AG09309 (cell line): ENCODE results near the gene MTF1.

Source experiments
- DNase-seq: peaks from one replicate; pipeline ENCODE4 v3.0.0-alpha.2; 2010; ENCODE audit warnings: low read depth
- H3K4me3 ChIP-seq: 2 replicates; pipeline ENCODE4 v1.5.1; 2011; ENCODE audit warnings: mild to moderate bottlenecking, low read depth, low read length, moderate library complexity; ENCODE audit not compliant: control insufficient read depth
- CTCF ChIP-seq: IDR thresholded peaks from 2 replicates; pipeline ENCODE4 v1.5.1; 2011; ENCODE audit warnings: mild to moderate bottlenecking, low read depth, low read length, inconsistent platforms; ENCODE audit not compliant: insufficient read depth, control insufficient read depth; ENCODE audit errors: missing control alignments

The MTF1 gene

GRCh38 chr1:37893673-37894072 is 34.3 kb upstream of the MTF1 start:
- DNase-seq = no peak
- no peak overlapping the region for H3K4me3 ChIP-seq
- no peak for TF ChIP-seq CTCF

GRCh38 chr1:37892151-37893047 is 33.0 kb upstream of the MTF1 start:
- no peak overlapping the region for H3K4me3 ChIP-seq
- no peak for TF ChIP-seq CTCF
- peak; percentile 40 for DNase-seq

GRCh38 chr1:37890378-37891014 is 31.1 kb upstream of the MTF1 start:
- DNase-seq = peak; percentile 11
- H3K4me3 ChIP-seq = no peak overlapping the region
- TF ChIP-seq CTCF = peak; percentile 17

GRCh38 chr1:37888022-37888700 is 28.8 kb upstream of the MTF1 start:
- H3K4me3 ChIP-seq = no peak overlapping the region
- TF ChIP-seq CTCF = no peak
- no peak for DNase-seq

- no peak for DNase-seq
- no peak overlapping the region for H3K4me3 ChIP-seq
- no peak for TF ChIP-seq CTCF
Observed at GRCh38 chr1:37884145-37884544, 24.8 kb upstream of the MTF1 start.

- no peak for TF ChIP-seq CTCF
- no peak overlapping the region for H3K4me3 ChIP-seq
- no peak for DNase-seq
Observed at GRCh38 chr1:37883671-37884070, 24.3 kb upstream of the MTF1 start.
